Karpas-422 (cell line): ENCODE results near the gene RIMBP2. TPM values are rescaled to one million over a fixed set of nuclear protein-coding genes. Genes with fewer than 3 reads are reported as not detected.

ENCODE experiments used
- DNase-seq: peaks from one replicate; pipeline ENCODE4 v3.0.0-alpha.2; 2015
- H2AFZ ChIP-seq: fragments of 200-600 bp; sonication (generic); 2 replicates; pipeline ENCODE4 v1.6.1; 2014; ENCODE audit warnings: antibody characterized with exemption, low read length, mixed read lengths
- H3K27ac ChIP-seq: fragments of 200-600 bp; sonication (generic); 2 replicates; pipeline ENCODE4 v1.5.1; 2014; ENCODE audit warnings: mild to moderate bottlenecking, low read length, moderate library complexity
- H3K27me3 ChIP-seq: fragments of 200-600 bp; sonication (generic); 2 replicates; pipeline ENCODE4 v1.6.1; 2014; ENCODE audit warnings: low read length, mixed read lengths
- H3K36me3 ChIP-seq: fragments of 200-600 bp; sonication (generic); 2 replicates; pipeline ENCODE4 v1.6.1; 2014; ENCODE audit warnings: low read length, mixed read lengths; ENCODE audit not compliant: insufficient read depth
- H3K4me1 ChIP-seq: fragments of 200-600 bp; sonication (generic); 2 replicates; pipeline ENCODE4 v1.6.1; 2014; ENCODE audit warnings: mild to moderate bottlenecking, low read length, mixed read lengths
- H3K4me2 ChIP-seq: fragments of 200-600 bp; sonication (generic); 2 replicates; pipeline ENCODE4 v1.6.1; 2014; ENCODE audit warnings: low read length, low read depth, mild to moderate bottlenecking; ENCODE audit not compliant: poor library complexity, severe bottlenecking
- H3K4me3 ChIP-seq: fragments of 200-600 bp; sonication (generic); 2 replicates; pipeline ENCODE4 v1.5.1; 2014; ENCODE audit warnings: mild to moderate bottlenecking, antibody characterized with exemption, low read length, mixed read lengths
- H3K79me2 ChIP-seq: fragments of 200-600 bp; sonication (generic); 2 replicates; pipeline ENCODE4 v1.6.1; 2014; ENCODE audit warnings: mild to moderate bottlenecking, low read length, mixed read lengths
- H3K9ac ChIP-seq: fragments of 200-600 bp; sonication (generic); 2 replicates; pipeline ENCODE4 v1.6.0; 2014; ENCODE audit warnings: low read length
- H3K9me2 ChIP-seq: fragments of 200-600 bp; sonication (generic), shearing (Covaris generic); replicated peaks from 2 replicates; pipeline ENCODE4 v1.6.0; 2014; ENCODE audit warnings: mild to moderate bottlenecking, low read length, moderate library complexity; ENCODE audit not compliant: insufficient read depth
- H3K9me3 ChIP-seq: fragments of 300-700, 200-600 bp; sonication (generic); 2 replicates; pipeline ENCODE4 v1.6.1; 2014; ENCODE audit warnings: low read length, mixed read lengths
- H4K20me1 ChIP-seq: fragments of 200-600 bp; sonication (generic); 2 replicates; pipeline ENCODE4 v1.6.1; 2014; ENCODE audit warnings: mild to moderate bottlenecking, antibody characterized with exemption, low read length, low read depth; ENCODE audit not compliant: insufficient read depth
- total RNA-seq: library from RNA; depleted of rRNA; stranded (reverse); fragments of >200 nt; shearing (Covaris generic); gene quantifications from 2 replicates; pipeline ENCODE4 v1.2.3, GENCODE V29; 2014; ENCODE audit warnings: low replicate concordance

The RIMBP2 gene
- total RNA-seq, 1 experiment from 2014 or later = not detected

DNA sequence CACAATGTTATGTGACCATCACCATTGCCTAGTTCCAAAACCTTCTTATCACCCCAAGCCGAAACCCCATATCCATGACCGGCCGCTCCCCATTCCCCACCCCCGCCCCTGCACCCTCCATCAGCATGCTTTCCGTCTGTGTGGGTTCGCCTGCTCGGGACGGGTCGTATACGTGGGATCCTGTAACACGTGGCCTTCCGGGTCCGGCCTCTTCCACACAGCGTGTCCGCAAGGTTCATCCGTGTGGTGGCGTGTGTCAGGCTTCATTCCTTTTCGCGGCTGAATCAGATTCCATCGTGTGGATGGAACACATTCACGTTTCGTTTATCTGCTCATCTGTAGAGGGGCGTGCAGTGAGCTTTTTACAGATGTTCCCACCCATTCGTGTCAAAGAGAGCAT, 41.4 kb downstream of the RIMBP2 start:
- no peak for DNase-seq
- H3K9me3 ChIP-seq = no peaks in the 10 kb centered on the region
- no peak overlapping the region for H2AFZ ChIP-seq
- no peaks in the 10 kb centered on the region for H3K79me2 ChIP-seq
- H3K27me3 ChIP-seq = no peaks in the 10 kb centered on the region
- H3K9me2 ChIP-seq = no peaks in the 10 kb centered on the region
- no peak overlapping the region for H3K4me3 ChIP-seq
- H3K4me2 ChIP-seq = no peak overlapping the region
- H3K36me3 ChIP-seq = no peaks in the 10 kb centered on the region
- no peak overlapping the region for H3K27ac ChIP-seq
- H4K20me1 ChIP-seq = no peaks in the 10 kb centered on the region
- H3K9ac ChIP-seq = no peak overlapping the region
- no peaks in the 10 kb centered on the region for H3K4me1 ChIP-seq

DNA sequence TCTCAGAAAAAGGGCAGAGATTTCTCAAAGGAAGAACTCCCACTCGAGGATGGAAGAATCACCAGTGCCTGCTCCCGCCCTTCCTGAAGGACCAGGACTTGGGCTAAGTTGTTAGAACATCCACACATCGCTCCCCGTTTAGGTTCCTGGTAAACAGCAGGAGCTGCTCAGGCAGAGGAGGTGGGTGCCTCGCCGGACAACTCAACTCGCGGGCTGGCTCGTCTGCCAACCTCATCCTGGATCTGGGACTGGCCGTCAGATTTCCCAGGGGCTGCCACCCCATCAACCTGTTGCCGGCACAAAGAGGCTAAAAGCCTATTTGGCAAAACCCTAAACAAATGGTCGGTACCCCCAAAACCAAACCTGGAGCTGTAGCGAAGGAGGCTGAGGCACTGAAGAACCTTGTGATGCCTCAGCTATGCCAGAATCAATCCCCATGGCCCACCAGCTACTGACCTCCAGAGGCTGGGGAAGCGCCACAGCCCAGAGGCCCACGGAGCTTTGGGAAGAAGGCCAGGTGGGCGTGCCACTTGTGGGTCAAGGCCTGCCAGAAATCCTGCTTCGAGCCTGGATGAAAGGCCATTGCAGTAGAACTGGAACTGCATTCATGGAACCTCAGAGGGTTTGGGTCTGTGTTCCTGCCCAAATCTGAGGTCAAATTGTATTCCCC, 42.9 kb downstream of the RIMBP2 start:
- Histone ChIP-seq H3K4me1 (no peaks in the 10 kb centered on the region), H4K20me1 (no peaks in the 10 kb centered on the region), H3K79me2 (no peaks in the 10 kb centered on the region), H3K27ac (no peak overlapping the region), H2AFZ (no peak overlapping the region), H3K9me2 (no peaks in the 10 kb centered on the region), H3K9ac (no peak overlapping the region), H3K4me3 (no peak overlapping the region), H3K9me3 (no peaks in the 10 kb centered on the region), H3K36me3 (no peaks in the 10 kb centered on the region), H3K27me3 (no peaks in the 10 kb centered on the region), H3K4me2 (no peak overlapping the region)
- DNase-seq = no peak

DNA sequence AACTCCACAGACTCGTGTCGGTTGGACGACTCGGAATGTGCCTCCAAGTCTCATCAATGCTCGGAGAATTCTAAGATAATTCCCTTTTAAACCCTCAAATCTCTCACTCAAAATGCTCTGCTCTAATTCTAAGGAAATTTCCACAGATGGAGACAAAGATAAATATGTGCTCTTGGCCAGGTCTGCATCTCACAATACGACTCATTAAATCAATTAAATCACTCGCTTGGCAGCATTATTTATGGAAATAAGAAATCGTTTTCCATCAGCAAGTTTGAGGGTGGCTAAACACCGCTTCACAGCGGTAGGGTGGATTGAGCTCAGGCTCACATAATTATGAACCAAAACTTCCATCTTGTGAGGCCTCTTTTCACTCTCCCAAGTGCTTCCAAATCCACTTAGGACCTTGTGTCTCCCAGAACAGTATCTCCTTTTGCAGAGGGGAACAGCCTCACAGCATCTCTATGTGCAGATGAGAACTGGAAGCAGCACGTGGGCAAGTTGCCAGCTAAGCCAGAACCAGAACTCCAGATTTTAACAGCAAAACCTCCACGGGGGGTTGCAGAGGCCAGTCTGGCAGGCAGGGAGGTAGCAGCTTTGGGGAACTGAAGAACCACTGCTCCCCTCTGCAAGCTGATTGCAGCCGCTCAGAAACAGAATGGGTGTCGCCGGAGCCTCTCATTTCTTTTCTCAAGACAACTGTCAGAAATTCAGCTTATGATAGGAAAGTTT, 43.8 kb downstream of the RIMBP2 start:
- no peaks in the 10 kb centered on the region for H3K36me3 ChIP-seq
- H3K9me3 ChIP-seq = no peaks in the 10 kb centered on the region
- H3K4me1 ChIP-seq = no peaks in the 10 kb centered on the region
- H4K20me1 ChIP-seq = no peaks in the 10 kb centered on the region
- no peaks in the 10 kb centered on the region for H3K79me2 ChIP-seq
- H3K4me3 ChIP-seq = no peak overlapping the region
- no peak for DNase-seq
- H3K27ac ChIP-seq = no peak overlapping the region
- H3K9me2 ChIP-seq = no peaks in the 10 kb centered on the region
- H3K4me2 ChIP-seq = no peak overlapping the region
- H2AFZ ChIP-seq = no peak overlapping the region
- H3K9ac ChIP-seq = no peak overlapping the region
- no peaks in the 10 kb centered on the region for H3K27me3 ChIP-seq

- no peaks in the 10 kb centered on the region for H3K36me3 ChIP-seq
- no peak overlapping the region for H2AFZ ChIP-seq
- DNase-seq = no peak
- no peaks in the 10 kb centered on the region for H3K79me2 ChIP-seq
- H3K27me3 ChIP-seq = no peaks in the 10 kb centered on the region
- H3K9me3 ChIP-seq = no peaks in the 10 kb centered on the region
- no peak overlapping the region for H3K27ac ChIP-seq
- no peaks in the 10 kb centered on the region for H3K9me2 ChIP-seq
- H3K4me1 ChIP-seq = no peaks in the 10 kb centered on the region
- no peaks in the 10 kb centered on the region for H4K20me1 ChIP-seq
- no peak overlapping the region for H3K4me3 ChIP-seq
- H3K4me2 ChIP-seq = no peak overlapping the region
- no peak overlapping the region for H3K9ac ChIP-seq
These were observed 44.5 kb downstream of the RIMBP2 start for GRCh38 chr12:130671556-130671955.

DNA sequence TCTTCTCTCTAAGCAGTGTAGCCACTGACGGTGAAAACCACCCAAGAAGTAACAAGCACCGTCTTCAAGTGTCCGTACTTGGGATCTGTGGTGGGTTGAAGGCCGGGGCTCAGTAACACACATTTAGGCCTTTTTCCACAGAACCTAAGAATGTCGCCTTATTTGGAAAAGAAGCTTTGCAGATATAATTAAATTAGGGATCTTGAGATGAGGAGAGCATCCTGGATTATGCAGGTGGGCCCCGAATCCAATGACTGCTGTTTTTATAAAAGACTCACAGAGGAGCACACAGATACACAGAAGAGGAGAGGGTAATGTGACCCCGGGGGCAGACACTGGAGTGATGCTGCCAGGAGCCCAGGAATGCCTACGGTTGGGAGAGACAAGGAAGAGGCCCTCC, 46.3 kb downstream of the RIMBP2 start:
- Histone ChIP-seq H3K27me3 (no peaks in the 10 kb centered on the region), H3K79me2 (no peaks in the 10 kb centered on the region), H3K27ac (no peak overlapping the region), H3K9me3 (no peaks in the 10 kb centered on the region), H4K20me1 (no peaks in the 10 kb centered on the region), H3K36me3 (no peaks in the 10 kb centered on the region), H3K4me2 (no peak overlapping the region), H3K4me1 (no peaks in the 10 kb centered on the region), H3K9ac (no peak overlapping the region), H3K4me3 (no peak overlapping the region), H2AFZ (no peak overlapping the region), H3K9me2 (no peaks in the 10 kb centered on the region)
- no peak for DNase-seq

GRCh38 chr12:130669205-130669557, 46.9 kb downstream of the RIMBP2 start:
- no peaks in the 10 kb centered on the region for H3K9me3 ChIP-seq
- no peak overlapping the region for H3K4me2 ChIP-seq
- no peaks in the 10 kb centered on the region for H3K9me2 ChIP-seq
- no peaks in the 10 kb centered on the region for H3K36me3 ChIP-seq
- no peaks in the 10 kb centered on the region for H4K20me1 ChIP-seq
- no peak for DNase-seq
- H3K79me2 ChIP-seq = no peaks in the 10 kb centered on the region
- H3K9ac ChIP-seq = no peak overlapping the region
- H3K27me3 ChIP-seq = no peaks in the 10 kb centered on the region
- no peak overlapping the region for H2AFZ ChIP-seq
- no peaks in the 10 kb centered on the region for H3K4me1 ChIP-seq
- no peak overlapping the region for H3K27ac ChIP-seq
- H3K4me3 ChIP-seq = no peak overlapping the region

- H3K9me3 ChIP-seq = no peaks in the 10 kb centered on the region
- H3K4me2 ChIP-seq = no peak overlapping the region
- no peak overlapping the region for H3K4me3 ChIP-seq
- no peaks in the 10 kb centered on the region for H3K27me3 ChIP-seq
- no peaks in the 10 kb centered on the region for H3K36me3 ChIP-seq
- H3K79me2 ChIP-seq = no peaks in the 10 kb centered on the region
- DNase-seq = no peak
- H4K20me1 ChIP-seq = no peaks in the 10 kb centered on the region
- no peak overlapping the region for H2AFZ ChIP-seq
- no peak overlapping the region for H3K27ac ChIP-seq
- H3K9me2 ChIP-seq = no peaks in the 10 kb centered on the region
- H3K4me1 ChIP-seq = no peaks in the 10 kb centered on the region
- no peak overlapping the region for H3K9ac ChIP-seq
These were observed 47.6 kb downstream of the RIMBP2 start for GRCh38 chr12:130668286-130669204.

- Histone ChIP-seq H3K9ac (no peak overlapping the region), H4K20me1 (no peaks in the 10 kb centered on the region), H3K27me3 (no peaks in the 10 kb centered on the region), H3K27ac (no peak overlapping the region), H3K4me3 (no peak overlapping the region), H3K4me2 (no peak overlapping the region), H3K9me3 (no peaks in the 10 kb centered on the region), H3K4me1 (no peaks in the 10 kb centered on the region), H3K9me2 (no peaks in the 10 kb centered on the region), H3K79me2 (no peaks in the 10 kb centered on the region), H2AFZ (no peak overlapping the region), H3K36me3 (no peaks in the 10 kb centered on the region)
- DNase-seq = no peak
These were observed 48.6 kb downstream of the RIMBP2 start for GRCh38 chr12:130667421-130667960.
